Body of pancreas (tissue), 4 donors: Measurements from ENCODE around the gene NEB.

Experiments used
- CTCF ChIP-seq, 7 experiments: fragments of 450-650 bp in 4 of 7; fragments of 200-600 bp in 3 of 7; sonication (generic) in 3 of 7; IDR thresholded peaks; one replicate each; pipeline ENCODE4 v1.5.1; 2016 to 2019; ENCODE audit warnings: antibody characterized with exemption in 7 of 7
- POLR2A ChIP-seq, 3 donors: fragments of 450-650 bp; IDR thresholded peaks; one replicate each; pipeline ENCODE4 v1.6.1; 2016; ENCODE audit warnings: antibody characterized with exemption in 3 of 3, mild to moderate bottlenecking in 2 of 3

DNA sequence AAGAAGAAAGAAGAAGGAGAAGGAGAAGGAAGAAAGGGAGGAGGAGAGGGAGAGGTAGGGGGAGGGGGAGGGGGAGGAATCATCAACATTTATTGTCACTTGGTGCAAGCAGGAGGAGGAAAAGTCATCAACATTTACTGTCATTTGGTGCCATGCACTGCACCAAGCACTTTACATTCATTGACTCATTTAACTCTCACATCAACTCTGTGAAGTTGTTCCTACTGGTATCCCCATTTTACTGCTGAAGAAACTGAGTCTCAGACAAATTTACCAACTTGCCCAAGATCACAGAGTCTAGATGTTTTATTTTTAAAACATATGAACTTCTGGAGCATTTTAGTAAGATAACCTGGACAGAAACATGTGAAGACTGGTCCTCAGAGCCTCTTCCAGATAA, 46.7 kb upstream of the NEB start:
- TF ChIP-seq POLR2A (IDR thresholded peaks at IDR 0.05) (no peak), CTCF (IDR thresholded peaks at IDR 0.05) (no peak)
